GM12874 (cell line): Measurements from ENCODE around the gene RAB3D.

ENCODE experiments used
- CTCF ChIP-seq: IDR thresholded peaks from 2 replicates; pipeline ENCODE4 v1.5.1; 2011; ENCODE audit warnings: low read depth, mild to moderate bottlenecking, control low read depth, low read length, moderate library complexity; ENCODE audit not compliant: insufficient read depth

The RAB3D gene

GRCh38 chr19:11338569-11339253, 746 bp downstream of the RAB3D start:
- no peak for TF ChIP-seq CTCF

GRCh38 chr19:11338121-11338520, 1.3 kb downstream of the RAB3D start:
- no peak for TF ChIP-seq CTCF

GRCh38 chr19:11337080-11337479, 2.4 kb downstream of the RAB3D start:
- TF ChIP-seq CTCF: no peak

- TF ChIP-seq CTCF: no peak
These were observed 3.9 kb downstream of the RAB3D start for GRCh38 chr19:11335449-11336146.

- no peak for TF ChIP-seq CTCF
These were observed 6.6 kb downstream of the RAB3D start for GRCh38 chr19:11332822-11333221.

GRCh38 chr19:11331502-11331901, 8.0 kb downstream of the RAB3D start:
- TF ChIP-seq CTCF: no peak

- no peak for TF ChIP-seq CTCF
These were observed 9.3 kb downstream of the RAB3D start for GRCh38 chr19:11330127-11330526.
